Measurements from ENCODE around the gene P3H1. TPM values are rescaled to one million over a fixed set of nuclear protein-coding genes. Genes with fewer than 3 reads are reported as not detected.
"Not testable (repeated sequence)": the region's sequence is repeated elsewhere in the genome, so short reads cannot be mapped to it uniquely, and the experiment has no call there.

The P3H1 gene
- total RNA-seq, 1 experiment from 2014 or later: 28.3 TPM

DNA sequence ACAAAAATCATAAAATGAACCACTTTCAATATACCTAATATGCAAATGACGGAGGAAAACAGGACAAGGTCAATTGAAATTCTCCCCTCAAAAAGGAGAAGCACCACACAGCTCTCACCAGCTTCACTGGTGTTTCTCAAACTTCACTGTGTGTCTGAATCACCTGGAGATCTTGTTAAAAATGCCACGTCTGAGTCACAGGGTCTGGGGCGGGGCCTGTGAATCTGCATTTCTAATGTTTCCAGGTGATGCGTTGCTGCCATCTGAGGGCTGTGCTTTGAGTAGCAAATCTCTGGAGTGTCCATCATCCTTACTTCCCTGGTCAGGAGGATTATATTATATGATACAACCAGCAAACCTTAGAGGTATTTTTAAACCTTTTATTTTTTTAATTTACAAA lies 35.8 kb downstream of the P3H1 start:
- POLR2A ChIA-PET (ENCODE audit: unreplicated experiment): no interaction called here
- BruUV-seq (replicated peaks): no TSS peak
- Histone ChIP-seq H3K4me1 (ENCODE audit: insufficient read depth, low read length) (no peaks in the 10 kb centered on the region), H3K4me2 (ENCODE audit: low read length) (no peak overlapping the region), H3K27me3 (ENCODE audit: low read length) (no peaks in the 10 kb centered on the region), H3K36me3 (ENCODE audit: low read depth, low read length) (no peaks in the 10 kb centered on the region), H3F3A (ENCODE audit: low read length, unreplicated experiment) (no peaks in the 10 kb centered on the region), H3K4me3 (ENCODE audit: low read length) (no peak overlapping the region), H3K27ac (ENCODE audit: low read length) (no peak overlapping the region), H3K9me3 (ENCODE audit: low read length) (no peaks in the 10 kb centered on the region), H4K20me1 (ENCODE audit: low read length) (no peaks in the 10 kb centered on the region), H3K79me2 (ENCODE audit: low read length) (no peaks in the 10 kb centered on the region), H3K9ac (ENCODE audit: low read length) (no peak overlapping the region), H3K9me2 (replicated peaks; ENCODE audit: low read length) (no peaks in the 10 kb centered on the region), H2AFZ (ENCODE audit: low read length) (no peak overlapping the region)
- DNase-seq (peak; percentile 76), ATAC-seq (peak; percentile 74)
- TF ChIP-seq EZH2phosphoT487 (IDR thresholded peaks at IDR 0.05; ENCODE audit: borderline replicate concordance, low read length): no peak
- peak; percentile 65 for TF ChIP-seq CTCF (conservative IDR thresholded peaks at IDR 0.05; ENCODE audit: low read depth, low read length)
- TF ChIP-seq EZH2 (IDR thresholded peaks at IDR 0.05; ENCODE audit: low read length, unreplicated experiment): no peak
- CTCF ChIA-PET: no interaction called here
- intact Hi-C loops (cut with micrococcal nuclease): loop anchor here (1.0 kb wide), 1 partner anchor 153 kb away; no protein-coding TSS in a partner anchor

DNA sequence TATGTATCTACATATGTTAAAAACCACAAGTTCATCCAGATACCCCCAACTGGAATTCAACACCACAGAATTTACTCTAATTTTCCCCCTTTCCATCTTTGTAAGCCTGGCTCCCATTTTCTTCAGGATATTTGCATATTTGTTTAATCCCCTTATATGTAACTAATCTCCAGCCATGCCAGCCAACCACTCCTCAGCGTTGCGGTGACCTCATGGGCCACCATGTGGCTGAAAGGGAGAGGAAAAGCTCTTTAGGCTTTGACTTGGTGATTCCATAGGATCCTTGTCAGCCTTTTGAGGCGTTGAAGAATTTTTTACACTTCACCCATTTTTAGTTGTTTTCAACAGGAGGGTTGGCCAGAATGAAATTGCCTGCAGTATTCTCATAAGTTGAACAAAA lies 36.8 kb downstream of the P3H1 start:
- no peak overlapping the region for H2AFZ ChIP-seq (ENCODE audit: low read length)
- no peak overlapping the region for H3K9ac ChIP-seq (ENCODE audit: low read length)
- H3K79me2 ChIP-seq (ENCODE audit: low read length): no peaks in the 10 kb centered on the region
- ATAC-seq (no peak), DNase-seq (no peak)
- TF ChIP-seq EZH2 (IDR thresholded peaks at IDR 0.05; ENCODE audit: low read length, unreplicated experiment) (no peak), CTCF (conservative IDR thresholded peaks at IDR 0.05; ENCODE audit: low read depth, low read length) (no peak), EZH2phosphoT487 (IDR thresholded peaks at IDR 0.05; ENCODE audit: borderline replicate concordance, low read length) (no peak)
- no peaks in the 10 kb centered on the region for H3K9me2 ChIP-seq (replicated peaks; ENCODE audit: low read length)
- H3K9me3 ChIP-seq (ENCODE audit: low read length): no peaks in the 10 kb centered on the region
- intact Hi-C loops (cut with micrococcal nuclease): no loop called here
- H4K20me1 ChIP-seq (ENCODE audit: low read length): no peaks in the 10 kb centered on the region
- H3K36me3 ChIP-seq (ENCODE audit: low read depth, low read length): no peaks in the 10 kb centered on the region
- no peaks in the 10 kb centered on the region for H3K4me1 ChIP-seq (ENCODE audit: insufficient read depth, low read length)
- POLR2A ChIA-PET (ENCODE audit: unreplicated experiment): no interaction called here
- no peak overlapping the region for H3K4me2 ChIP-seq (ENCODE audit: low read length)
- no peak overlapping the region for H3K27ac ChIP-seq (ENCODE audit: low read length)
- no TSS peak for BruUV-seq (replicated peaks)
- H3F3A ChIP-seq (ENCODE audit: low read length, unreplicated experiment): no peaks in the 10 kb centered on the region
- H3K27me3 ChIP-seq (ENCODE audit: low read length): no peaks in the 10 kb centered on the region
- CTCF ChIA-PET: no interaction called here
- H3K4me3 ChIP-seq (ENCODE audit: low read length): no peak overlapping the region

- H3K9me3 ChIP-seq (ENCODE audit: low read length); POLR2A ChIA-PET (ENCODE audit: unreplicated experiment); CTCF ChIA-PET: not testable (repeated sequence)
Observed at GRCh38 chr1:42725820-42726219, 41.0 kb downstream of the P3H1 start.

More at GRCh38 chr1:42725820-42726219, 41.0 kb downstream of the P3H1 start:
- H3K27ac ChIP-seq (ENCODE audit: low read length); H3K4me3 ChIP-seq (ENCODE audit: low read length); H2AFZ ChIP-seq (ENCODE audit: low read length); ATAC-seq; H3F3A ChIP-seq (ENCODE audit: low read length, unreplicated experiment); H3K36me3 ChIP-seq (ENCODE audit: low read depth, low read length); H3K27me3 ChIP-seq (ENCODE audit: low read length); intact Hi-C loops (cut with micrococcal nuclease); H3K4me1 ChIP-seq (ENCODE audit: insufficient read depth, low read length); DNase-seq; H3K9ac ChIP-seq (ENCODE audit: low read length); H4K20me1 ChIP-seq (ENCODE audit: low read length); H3K4me2 ChIP-seq (ENCODE audit: low read length); BruUV-seq (replicated peaks); H3K9me2 ChIP-seq (replicated peaks; ENCODE audit: low read length); H3K79me2 ChIP-seq (ENCODE audit: low read length): not testable (repeated sequence)
